RPMI8226 (cell line): ENCODE results near the gene GPANK1.
"Not testable (repeated sequence)": the region's sequence is repeated elsewhere in the genome, so short reads cannot be mapped to it uniquely, and the experiment has no call there.

Source experiments
- DNase-seq: peaks from one replicate; pipeline ENCODE4 v3.0.0-alpha.2; 2015

GPANK1 gene

GRCh38 chr6:31664790-31665500 lies at the start of gene GPANK1:
Gene GPANK1, minus strand, starts transcription at chr6:31664997. Its CDS starts 519 bp downstream, at chr6:31664478.
- peak; percentile 95 for DNase-seq

- DNase-seq, result no peak
Observed at GRCh38 chr6:31713991-31714684, 49.3 kb upstream of the GPANK1 start.

GRCh38 chr6:31713465-31713864 lies 48.7 kb upstream of the GPANK1 start:
- no peak for DNase-seq

GRCh38 chr6:31712296-31712695 lies 47.5 kb upstream of the GPANK1 start:
- DNase-seq, result peak; percentile 65

- DNase-seq, result no peak
Observed at GRCh38 chr6:31711233-31711632, 46.4 kb upstream of the GPANK1 start.

DNA sequence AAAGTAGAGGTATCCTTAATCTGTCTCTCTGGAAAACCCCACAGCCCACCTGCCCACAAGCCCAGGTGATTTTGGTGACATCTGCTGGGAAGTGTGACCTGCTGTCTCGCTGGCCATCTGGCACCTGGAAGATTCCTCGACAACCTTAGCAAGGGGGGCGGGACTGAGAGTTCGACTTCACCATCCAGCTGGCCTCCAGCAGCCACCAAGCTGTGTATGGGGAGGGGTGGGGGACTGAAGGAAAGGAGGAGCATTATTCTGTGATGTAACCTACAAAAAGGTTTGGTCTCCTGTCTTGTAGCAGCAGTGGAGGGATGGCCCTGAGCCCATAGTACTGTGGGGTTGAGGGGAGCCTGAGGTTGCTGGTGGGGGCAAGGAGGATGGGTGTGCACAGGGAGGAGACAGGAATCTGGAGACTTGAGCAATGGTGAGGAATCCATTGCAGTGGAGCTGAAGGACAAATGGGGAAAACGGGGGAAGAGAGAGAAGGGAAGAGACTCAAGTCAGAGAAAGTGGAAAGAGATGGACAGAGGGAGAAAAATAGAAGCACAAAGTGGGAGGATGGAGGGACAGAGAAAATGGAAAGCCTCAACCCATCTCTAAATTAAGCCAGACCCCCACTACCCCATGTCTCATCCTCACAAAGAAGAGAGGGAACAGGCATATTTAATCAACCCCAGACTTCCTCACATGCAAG lies 45.9 kb upstream of the GPANK1 start:
- peak; percentile 76 for DNase-seq

GRCh38 chr6:31709157-31709556 lies 44.4 kb upstream of the GPANK1 start:
- not testable (repeated sequence) for DNase-seq

GRCh38 chr6:31708224-31708623 lies 43.4 kb upstream of the GPANK1 start:
- no peak for DNase-seq

DNA sequence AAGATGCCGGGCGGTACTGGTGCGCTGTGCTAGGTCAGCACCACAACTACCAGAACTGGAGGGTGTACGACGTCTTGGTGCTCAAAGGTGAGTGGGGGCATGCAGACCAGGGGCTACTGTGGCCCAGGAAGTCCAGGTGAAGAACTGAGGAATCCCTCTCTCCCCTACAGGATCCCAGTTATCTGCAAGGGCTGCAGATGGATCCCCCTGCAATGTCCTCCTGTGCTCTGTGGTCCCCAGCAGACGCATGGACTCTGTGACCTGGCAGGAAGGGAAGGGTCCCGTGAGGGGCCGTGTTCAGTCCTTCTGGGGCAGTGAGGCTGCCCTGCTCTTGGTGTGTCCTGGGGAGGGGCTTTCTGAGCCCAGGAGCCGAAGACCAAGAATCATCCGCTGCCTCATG lies 42.9 kb upstream of the GPANK1 start:
- no peak for DNase-seq

GRCh38 chr6:31706599-31706998 lies 41.8 kb upstream of the GPANK1 start, which contains the start of gene LY6G6F:
Gene LY6G6F, plus strand, starts transcription at chr6:31706866. Its CDS starts 41 bp downstream, at chr6:31706907.
- no peak for DNase-seq

DNA sequence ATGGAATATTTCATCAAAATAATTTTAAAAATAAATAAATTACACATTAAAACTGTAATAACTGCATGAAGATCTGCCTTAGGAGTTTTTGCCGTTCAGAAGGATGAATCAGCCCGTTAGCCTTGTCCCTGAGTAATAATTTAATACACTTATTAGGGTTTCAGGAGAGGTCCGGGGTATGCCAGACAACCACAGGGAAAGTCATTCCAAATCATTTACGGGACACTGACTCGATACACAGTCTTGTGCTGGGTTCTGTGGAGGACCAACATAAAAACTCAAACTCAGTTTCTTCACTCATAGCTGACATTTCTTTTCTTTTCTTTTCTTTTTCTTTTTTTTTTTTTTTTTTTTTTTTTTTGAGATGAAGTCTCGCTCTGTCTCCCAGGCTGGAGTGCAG lies 41.1 kb upstream of the GPANK1 start:
- no peak for DNase-seq

DNA sequence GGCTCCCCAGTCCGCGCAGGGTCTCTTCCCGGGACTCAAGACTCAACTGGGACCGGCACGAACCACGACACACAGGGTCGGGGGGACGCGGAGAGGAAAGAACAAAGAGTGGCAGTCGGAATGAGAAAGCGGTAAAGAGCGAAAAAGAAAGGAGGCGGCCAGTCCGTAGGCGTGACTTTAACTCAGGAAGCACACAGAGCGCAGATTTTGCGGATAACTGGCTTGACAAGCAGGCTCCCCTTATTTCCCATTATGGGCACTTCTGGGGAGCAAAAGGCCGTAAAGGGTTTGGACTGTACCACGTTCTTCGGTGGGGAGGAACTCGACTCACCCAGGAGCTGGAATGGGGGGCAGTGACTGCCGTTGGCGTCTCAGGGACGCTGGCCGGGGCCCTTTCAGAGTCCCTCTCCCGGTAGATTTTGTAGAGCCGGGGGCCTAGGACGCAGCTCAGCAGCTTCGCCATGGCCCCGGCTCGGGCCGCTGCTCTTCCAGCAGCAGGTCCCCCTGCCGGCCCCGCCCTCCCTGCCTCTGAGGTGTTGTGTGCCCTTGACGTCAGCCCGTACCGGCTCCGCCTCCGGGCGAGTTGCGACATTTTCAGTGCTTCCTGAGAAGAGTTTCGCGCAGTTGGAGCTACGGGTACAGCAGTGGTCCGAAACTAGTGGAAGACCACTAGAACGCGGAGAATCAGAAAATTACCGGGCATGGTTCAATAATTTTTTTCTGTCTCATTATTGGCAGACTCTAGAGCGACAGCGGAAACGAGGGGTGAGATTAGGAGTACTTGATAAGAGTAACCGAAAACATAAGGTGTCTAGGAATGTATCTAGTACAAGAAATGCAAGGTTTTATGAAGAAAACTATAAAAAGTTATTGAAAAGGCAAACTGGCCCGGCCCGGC lies 38.3 kb upstream of the GPANK1 start, which contains the start of gene ABHD16A:
TSS of gene ABHD16A (minus strand) at position 506 of the 898 bp plus-strand sequence. CDS start at position 463, 43 bp downstream.
- DNase-seq, result peak; percentile 98

DNA sequence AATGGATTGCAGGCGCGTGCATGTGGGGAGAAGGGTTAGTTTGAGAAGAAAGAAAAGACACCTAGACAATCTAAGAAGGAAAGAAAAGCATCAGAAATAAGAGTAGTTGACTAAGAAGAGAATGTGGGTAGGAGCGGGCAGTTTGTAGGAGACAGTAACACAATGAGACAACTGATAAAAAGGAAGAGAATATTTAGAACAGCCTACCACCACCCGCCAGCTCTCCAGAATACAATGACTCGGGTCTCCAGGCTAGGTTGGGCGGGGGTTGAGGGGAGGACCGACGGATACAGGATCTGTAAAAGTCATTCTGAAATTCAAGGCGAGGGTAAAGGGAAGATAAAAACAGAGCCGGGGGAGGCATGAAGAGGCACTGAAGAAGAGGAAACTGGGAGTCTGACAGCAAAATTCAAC lies 37.6 kb upstream of the GPANK1 start:
- no peak for DNase-seq

- peak; percentile 54 for DNase-seq
Observed at GRCh38 chr6:31701666-31702404, 37.0 kb upstream of the GPANK1 start.

DNA sequence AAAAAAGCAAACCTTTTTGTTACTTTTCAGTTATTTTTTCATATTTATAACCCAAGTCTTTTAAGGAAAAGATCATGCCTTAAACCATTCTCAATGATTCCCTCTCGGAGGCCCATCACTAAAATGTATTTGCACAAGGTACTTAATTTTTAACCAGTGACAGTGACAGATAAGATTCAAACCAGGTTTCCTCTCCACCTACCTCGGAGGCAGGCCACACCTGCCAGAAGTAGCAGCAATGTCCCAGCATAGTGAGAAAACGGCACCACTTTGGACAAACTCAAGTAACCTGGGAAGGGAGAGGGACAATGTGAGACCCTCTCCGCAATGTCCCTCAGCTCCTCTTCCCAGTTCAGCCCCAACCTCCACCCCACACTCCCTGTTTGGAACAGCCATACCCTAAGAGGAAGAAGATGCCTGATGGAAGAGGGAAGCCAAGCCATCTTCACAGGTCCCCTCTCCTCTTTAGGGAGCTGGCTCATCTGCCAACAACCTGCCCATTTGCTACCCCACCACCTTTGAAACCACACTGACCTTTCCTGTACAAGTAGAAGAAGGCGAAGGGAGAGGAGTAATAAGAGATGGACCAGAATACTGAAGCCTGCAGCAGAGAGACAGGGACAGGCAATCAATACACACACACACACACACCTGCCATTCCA lies 36.1 kb upstream of the GPANK1 start:
- DNase-seq, result no peak

- DNase-seq, result no peak
Observed at GRCh38 chr6:31697555-31697954, 32.8 kb upstream of the GPANK1 start.

DNA sequence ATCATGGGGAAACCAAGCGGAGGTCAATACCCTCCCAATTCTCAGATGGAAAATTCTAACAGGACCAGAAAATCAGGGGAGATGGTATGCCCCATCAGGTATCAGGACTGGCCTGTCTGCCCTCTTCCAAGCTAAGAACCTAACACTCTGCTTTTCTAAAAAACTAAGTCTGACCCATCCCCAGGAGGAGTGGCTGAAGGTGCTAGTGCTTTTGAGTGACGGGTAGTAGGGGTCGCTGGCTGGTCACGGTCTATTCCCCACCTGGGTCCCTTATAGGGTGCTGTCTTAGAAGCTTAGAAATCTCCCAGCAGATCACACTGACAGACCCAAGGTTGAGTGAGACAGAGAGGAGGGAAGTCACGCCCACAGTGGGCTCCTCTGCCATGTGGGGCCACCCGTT lies 28.7 kb upstream of the GPANK1 start:
- no peak for DNase-seq

- no peak for DNase-seq
Observed at GRCh38 chr6:31692886-31693285, 28.1 kb upstream of the GPANK1 start.

DNA sequence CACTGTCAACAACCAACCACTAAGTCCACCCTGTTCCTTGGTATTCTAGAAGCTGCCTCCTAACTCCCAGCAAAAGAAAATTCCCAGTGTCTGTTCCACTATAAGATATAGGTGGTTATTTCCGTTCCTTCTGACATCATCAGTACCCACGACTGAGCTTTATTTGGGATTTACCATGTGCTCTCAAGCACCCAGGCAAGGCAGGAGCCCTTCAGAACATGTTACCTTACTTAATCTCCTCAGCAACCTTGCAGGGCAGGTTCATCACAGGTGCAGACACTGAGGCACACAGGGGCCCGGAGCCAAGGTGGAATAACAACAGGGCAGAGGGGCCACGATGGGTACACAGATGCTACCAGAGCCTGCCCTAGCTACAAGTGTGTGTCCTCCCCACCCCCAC lies 27.6 kb upstream of the GPANK1 start:
- no peak for DNase-seq

- DNase-seq, result no peak
Observed at GRCh38 chr6:31691564-31692108, 26.8 kb upstream of the GPANK1 start.

GRCh38 chr6:31691078-31691463 lies 26.3 kb upstream of the GPANK1 start:
- no peak for DNase-seq
